H9 (cell line): ENCODE measurements around the gene CREB5. TPM values are rescaled to one million over a fixed set of nuclear protein-coding genes. Genes with fewer than 3 reads are reported as not detected.

Experiments
- DNase-seq: peaks from one replicate; pipeline ENCODE4 v3.0.0-alpha.2; 2017
- H2AFZ ChIP-seq: one replicate; pipeline ENCODE4 v1.6.1; 2013; ENCODE audit warnings: mild to moderate bottlenecking, low read length, control low read depth, moderate library complexity
- H2AK5ac ChIP-seq: 2 replicates; pipeline ENCODE4 v1.6.1; 2013; ENCODE audit warnings: low read length, control low read depth, mixed read lengths; ENCODE audit not compliant: insufficient read length
- H2BK120ac ChIP-seq: one replicate; pipeline ENCODE4 v1.6.1; 2013; ENCODE audit warnings: low read depth, mild to moderate bottlenecking, low read length, control low read depth, inconsistent platforms; ENCODE audit not compliant: poor library complexity, severe bottlenecking
- H2BK12ac ChIP-seq: 2 replicates; pipeline ENCODE4 v1.6.1; 2013; ENCODE audit warnings: low read length, control low read depth, mixed read lengths, low read depth; ENCODE audit not compliant: insufficient read length
- H2BK15ac ChIP-seq: 2 replicates; pipeline ENCODE4 v1.6.1; 2013; ENCODE audit warnings: low read depth, low read length, control low read depth
- H2BK20ac ChIP-seq: one replicate; pipeline ENCODE4 v1.6.1; 2013; ENCODE audit warnings: low read depth, mild to moderate bottlenecking, low read length, control low read depth, inconsistent platforms; ENCODE audit not compliant: poor library complexity, severe bottlenecking
- H2BK5ac ChIP-seq: 2 replicates; pipeline ENCODE4 v1.6.1; 2013; ENCODE audit warnings: low read length, control low read depth, mixed read lengths; ENCODE audit not compliant: insufficient read length
- H3K14ac ChIP-seq: 2 replicates; pipeline ENCODE4 v1.6.1; 2013; ENCODE audit warnings: low read length, control low read depth; ENCODE audit not compliant: insufficient read depth
- H3K18ac ChIP-seq: 2 replicates; pipeline ENCODE4 v1.6.1; 2013; ENCODE audit warnings: low read depth, mild to moderate bottlenecking, mixed read lengths, low read length, control low read depth; ENCODE audit not compliant: insufficient read length
- H3K23ac ChIP-seq: 2 replicates; pipeline ENCODE4 v1.6.1; 2013; ENCODE audit warnings: low read length, control low read depth, mixed read lengths, low read depth; ENCODE audit not compliant: insufficient read length
- H3K23me2 ChIP-seq: 2 replicates; pipeline ENCODE4 v1.6.1; 2013; ENCODE audit warnings: low read depth, mild to moderate bottlenecking, mixed read lengths, low read length, control low read depth; ENCODE audit not compliant: insufficient read length, poor library complexity, severe bottlenecking
- H3K27ac ChIP-seq: 2 replicates; pipeline ENCODE4 v1.5.1; 2013; ENCODE audit warnings: low read length, control low read depth, mixed read lengths, low read depth; ENCODE audit not compliant: insufficient read length
- H3K27me3 ChIP-seq: 2 replicates; pipeline ENCODE4 v1.6.1; 2013; ENCODE audit warnings: low read length, control low read depth, inconsistent platforms; ENCODE audit not compliant: insufficient read depth
- H3K4ac ChIP-seq: 2 replicates; pipeline ENCODE4 v1.6.1; 2013; ENCODE audit warnings: low read depth, mild to moderate bottlenecking, control low read depth, inconsistent platforms, low read length, moderate library complexity
- H3K4me1 ChIP-seq: 2 replicates; pipeline ENCODE4 v1.6.1; 2013; ENCODE audit warnings: low read length, control low read depth, inconsistent platforms; ENCODE audit not compliant: insufficient read depth
- H3K4me2 ChIP-seq: 2 replicates; pipeline ENCODE4 v1.6.1; 2013; ENCODE audit warnings: low read length, control low read depth, mixed read lengths; ENCODE audit not compliant: insufficient read length, insufficient read depth
- H3K56ac ChIP-seq: 2 replicates; pipeline ENCODE4 v1.6.1; 2013; ENCODE audit warnings: low read depth, mild to moderate bottlenecking, mixed read lengths, low read length, control low read depth; ENCODE audit not compliant: insufficient read length
- H3K79me1 ChIP-seq: 2 replicates; pipeline ENCODE4 v1.6.1; 2013; ENCODE audit warnings: low read depth, mild to moderate bottlenecking, moderate library complexity, low read length, control low read depth, inconsistent platforms; ENCODE audit not compliant: insufficient read depth, poor library complexity, severe bottlenecking
- H3K79me2 ChIP-seq: 2 replicates; pipeline ENCODE4 v1.6.1; 2013; ENCODE audit warnings: low read length, control low read depth, inconsistent platforms; ENCODE audit not compliant: insufficient read depth
- H3K9ac ChIP-seq: 2 replicates; pipeline ENCODE4 v1.6.1; 2013; ENCODE audit warnings: low read length, control low read depth, mixed read lengths; ENCODE audit not compliant: insufficient read length; ENCODE audit errors: extremely low read depth
- H3K9me3 ChIP-seq: one replicate; pipeline ENCODE4 v1.6.1; 2013; ENCODE audit warnings: low read depth, low read length, inconsistent platforms; ENCODE audit not compliant: control insufficient read depth
- H3T11ph ChIP-seq: one replicate; pipeline ENCODE4 v1.6.1; 2013; ENCODE audit warnings: mild to moderate bottlenecking, low read length, control low read depth, inconsistent platforms
- H4K20me1 ChIP-seq: one replicate; pipeline ENCODE4 v1.6.1; 2013; ENCODE audit not compliant: control insufficient read depth, insufficient read length, insufficient read depth
- H4K5ac ChIP-seq: 2 replicates; pipeline ENCODE4 v1.6.1; 2013; ENCODE audit warnings: low read depth, mild to moderate bottlenecking, mixed read lengths, low read length, control low read depth; ENCODE audit not compliant: insufficient read length
- H4K8ac ChIP-seq: replicated peaks from 2 replicates; pipeline ENCODE4 v1.6.1; 2013; ENCODE audit warnings: low read length, control low read depth, mixed read lengths, low read depth; ENCODE audit not compliant: insufficient read length
- H4K91ac ChIP-seq: 2 replicates; pipeline ENCODE4 v1.6.1; 2013; ENCODE audit warnings: low read depth, mild to moderate bottlenecking, moderate library complexity, mixed read lengths, low read length, control low read depth; ENCODE audit not compliant: insufficient read length
- H3K27ac Mint-ChIP-seq, 3 experiments: 2 replicates in 2 of 3; 3 replicates in 1 of 3; pipeline ENCODE4 v1.8.0; 2020 to 2021; ENCODE audit warnings: mixed read lengths in 3 of 3, mild to moderate bottlenecking in 1 of 3, moderate library complexity in 1 of 3
- H3K27me3 Mint-ChIP-seq: 2 replicates; pipeline ENCODE4 v1.8.0; 2021; ENCODE audit warnings: low read depth, mild to moderate bottlenecking, moderate library complexity, mixed read lengths
- H3K36me3 Mint-ChIP-seq, 3 experiments: 2 replicates in 2 of 3; 3 replicates in 1 of 3; pipeline ENCODE4 v1.8.0; 2020 to 2021; ENCODE audit warnings: low read depth in 3 of 3, mixed read lengths in 3 of 3; ENCODE audit not compliant: insufficient read depth in 1 of 3
- H3K4me1 Mint-ChIP-seq, 2 experiments: 2 replicates each; pipeline ENCODE4 v1.8.0; 2020; ENCODE audit warnings: mixed read lengths in 2 of 2
- H3K4me3 Mint-ChIP-seq, 2 experiments: 2 replicates in 1 of 2; 3 replicates in 1 of 2; pipeline ENCODE4 v1.8.0; 2020 to 2021; ENCODE audit warnings: mild to moderate bottlenecking in 2 of 2, mixed read lengths in 2 of 2, moderate library complexity in 1 of 2
- H3K9me3 Mint-ChIP-seq, 2 experiments: 2 replicates in 1 of 2; 3 replicates in 1 of 2; pipeline ENCODE4 v1.8.0; 2020; ENCODE audit warnings: mild to moderate bottlenecking in 2 of 2, mixed read lengths in 2 of 2, moderate library complexity in 1 of 2
- CTCF ChIP-seq: fragments of 200-600 bp; sonication (generic); conservative IDR thresholded peaks from 3 replicates; pipeline ENCODE4 v1.8.0; 2021; ENCODE audit warnings: antibody characterized with exemption, mild to moderate bottlenecking
- WGBS: extraction: QIAGEN DNeasy Blood & Tissue Kit; methylation state at CpG from one replicate; pipeline ENCODE4 v1.1.7; 2013; ENCODE audit warnings: missing lambda C conversion rate, low lambda C conversion rate, mixed read lengths; ENCODE audit not compliant: insufficient read length; ENCODE audit errors: extremely low coverage; 5-methylcytosine and 5-hydroxymethylcytosine counted together
- total RNA-seq: library from RNA; stranded (reverse); gene quantifications from 2 replicates; pipeline ENCODE4 v1.2.1, GENCODE V29; 2021

The CREB5 gene
- total RNA-seq, 1 experiment from 2014 or later = 4.0 TPM

- Histone ChIP-seq H3T11ph (no peak overlapping the region), H3K14ac (no peak overlapping the region), H3K9me3 (no peaks in the 10 kb centered on the region), H3K4ac (no peak overlapping the region), H3K23ac (no peak overlapping the region), H3K23me2 (no peaks in the 10 kb centered on the region), H2BK120ac (no peak overlapping the region), H3K27me3 (no peaks in the 10 kb centered on the region), H4K8ac (no peak overlapping the region), H3K4me1 (no peaks in the 10 kb centered on the region), H3K79me1 (no peaks in the 10 kb centered on the region), H3K18ac (no peak overlapping the region), H3K79me2 (no peaks in the 10 kb centered on the region), H2BK5ac (no peak overlapping the region), H2BK20ac (no peak overlapping the region), H3K56ac (no peak overlapping the region), H2BK12ac (no peak overlapping the region), H2AK5ac (no peak overlapping the region), H3K9ac (no peak overlapping the region), H4K5ac (no peak overlapping the region), H4K91ac (no peak overlapping the region), H4K20me1 (no peaks in the 10 kb centered on the region), H3K27ac (no peak overlapping the region), H2BK15ac (no peak overlapping the region), H2AFZ (no peak overlapping the region), H3K4me2 (no peak overlapping the region)
- no CpG with 5 or more reads among the region's 7 CpGs for WGBS
- Mint-ChIP-seq H3K4me3 (no peak overlapping the region), H3K4me1 (no peaks in the 10 kb centered on the region), H3K27me3 (no peaks in the 10 kb centered on the region), H3K9me3 (no peaks in the 10 kb centered on the region), H3K27ac (no peak overlapping the region), H3K36me3 (no peaks in the 10 kb centered on the region; a peak in 1 of 7 replicates)
- no peak for TF ChIP-seq CTCF
- no peak for DNase-seq
These were observed 40.5 kb upstream of the CREB5 start for GRCh38 chr7:28371846-28372245.
